Gastroesophageal sphincter (tissue), 4 donors: ENCODE data around the gene PLA2G3. TPM values are rescaled to one million over a fixed set of nuclear protein-coding genes. Genes with fewer than 3 reads are reported as not detected.
A peak's percentile ranks its signal among the peaks of the same experiment; 100 is the strongest.

Experiments used
- ATAC-seq: fragments of 150-250 bp; one replicate; pipeline ENCODE4 v1.9.1; 2016; ENCODE audit warnings: mild to moderate bottlenecking, moderate library complexity
- H3K27ac ChIP-seq, 4 donors: fragments of 200-600 bp; sonication (generic) in 3 of 4; 1 replicate in 3 of 4; 2 replicates in 1 of 4; pipeline ENCODE4 v1.5.1; 2016 to 2019
- H3K27me3 ChIP-seq: fragments of 200-600 bp; sonication (generic); one replicate; pipeline ENCODE4 v1.5.1; 2019
- H3K36me3 ChIP-seq, 2 donors: fragments of 200-600 bp; sonication (generic); one replicate each; pipeline ENCODE4 v1.5.1; 2019; ENCODE audit warnings: control low read depth in 1 of 2
- H3K4me1 ChIP-seq, 3 donors: fragments of 200-600 bp; sonication (generic); 1 replicate in 2 of 3; 2 replicates in 1 of 3; pipeline ENCODE4 v1.5.1; 2016 to 2019; ENCODE audit warnings: control low read depth in 2 of 3
- H3K4me3 ChIP-seq, 2 donors: fragments of 200-600 bp; sonication (generic); one replicate each; pipeline ENCODE4 v1.5.1; 2019; ENCODE audit warnings: mild to moderate bottlenecking in 1 of 2, moderate library complexity in 1 of 2
- H3K9me3 ChIP-seq, 3 donors: fragments of 200-600 bp; sonication (generic); one replicate each; pipeline ENCODE4 v1.5.1; 2017 to 2019; ENCODE audit warnings: control low read depth in 2 of 3
- EP300 ChIP-seq: sonication (generic); formaldehyde crosslinking; IDR thresholded peaks from one replicate; pipeline ENCODE4 v1.6.1; 2017; ENCODE audit warnings: antibody characterized with exemption, mild to moderate bottlenecking
- POLR2A ChIP-seq, 2 donors: fragments of 450-650 bp; IDR thresholded peaks; one replicate each; pipeline ENCODE4 v1.6.1; 2017; ENCODE audit warnings: antibody characterized with exemption in 2 of 2, mild to moderate bottlenecking in 2 of 2, moderate library complexity in 1 of 2
- POLR2AphosphoS5 ChIP-seq: sonication (generic); formaldehyde crosslinking; IDR thresholded peaks from one replicate; pipeline ENCODE4 v1.6.1; 2017; ENCODE audit warnings: antibody characterized with exemption
- WGBS, 2 donors: methylation state at CpG; one replicate each; pipeline ENCODE4 v1.1.5; 2018; ENCODE audit warnings: low coverage in 1 of 2; 5-methylcytosine and 5-hydroxymethylcytosine counted together
- total RNA-seq, 4 donors: library from RNA; depleted of rRNA; stranded (reverse); fragments of >200 nt; gene quantifications; one replicate each; pipeline ENCODE4 v1.1.0, GENCODE V29; 2016
- TF ChIP-seq, protein P1 (sequence below), 4 experiments: fragments of 200-600 bp in 2 of 4; fragments of 450-650 bp in 2 of 4; sonication (generic) in 1 of 4; IDR thresholded peaks; one replicate each; pipeline ENCODE4 v1.5.1; 2017 to 2019; ENCODE audit warnings: antibody characterized with exemption in 4 of 4, mild to moderate bottlenecking in 2 of 4, moderate library complexity in 2 of 4

The PLA2G3 gene
- total RNA-seq, 4 donors from 2014 or later, result 0.12 to 0.47 (median 0.22) TPM; not detected in 1

DNA sequence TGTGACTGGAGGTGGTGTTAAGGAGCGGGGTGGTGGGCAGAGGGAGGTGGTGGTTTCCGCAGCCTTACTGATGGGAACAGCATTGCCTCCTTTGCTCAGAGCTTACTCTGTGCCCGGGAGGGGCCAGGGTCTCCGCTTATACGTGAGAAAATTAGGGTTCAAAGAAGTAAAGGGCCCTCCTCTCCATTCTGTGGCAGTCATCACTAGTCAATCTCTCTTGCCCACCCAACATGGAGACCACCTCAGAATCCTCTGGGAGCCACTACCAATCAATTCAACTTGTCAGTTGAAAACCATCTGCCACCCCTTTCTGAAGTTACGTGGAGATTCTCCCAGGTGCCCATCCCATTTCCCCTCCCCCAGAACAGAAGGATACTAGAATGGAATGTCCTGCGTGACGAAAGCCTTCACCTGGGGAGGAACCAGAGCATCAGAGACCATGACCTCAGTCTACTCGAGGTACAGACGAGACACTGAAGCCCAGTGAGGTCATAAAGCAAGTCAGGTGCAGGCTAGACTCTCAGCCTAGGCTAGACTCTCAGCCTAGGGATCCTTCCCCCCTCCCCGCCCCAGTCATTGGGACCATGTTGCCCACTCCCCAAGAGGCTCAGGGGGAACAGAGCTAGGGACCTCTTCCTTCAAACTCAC is 34.9 kb downstream of the PLA2G3 start:
- H3K4me1 ChIP-seq, result peaks cover 5 to 73% (median 45%) of the 10 kb centered on the region in 3 donors
- peak overlapping the region; percentile 97 to 100 (median 99) for H3K27ac ChIP-seq
- ATAC-seq, result no peak
- TF ChIP-seq POLR2A (IDR thresholded peaks at IDR 0.05) (no peak), POLR2AphosphoS5 (peak; percentile 69)
- no CpG with 5 or more reads among the region's 11 CpGs for WGBS, 2 donors
- H3K9me3 ChIP-seq, result no peaks in the 10 kb centered on the region
- H3K36me3 ChIP-seq, result peaks cover 0 to 41% of the 10 kb centered on the region in 2 donors
- H3K27me3 ChIP-seq, result no peaks in the 10 kb centered on the region
- H3K4me3 ChIP-seq, result peak overlapping the region; percentile 92 to 96

DNA sequence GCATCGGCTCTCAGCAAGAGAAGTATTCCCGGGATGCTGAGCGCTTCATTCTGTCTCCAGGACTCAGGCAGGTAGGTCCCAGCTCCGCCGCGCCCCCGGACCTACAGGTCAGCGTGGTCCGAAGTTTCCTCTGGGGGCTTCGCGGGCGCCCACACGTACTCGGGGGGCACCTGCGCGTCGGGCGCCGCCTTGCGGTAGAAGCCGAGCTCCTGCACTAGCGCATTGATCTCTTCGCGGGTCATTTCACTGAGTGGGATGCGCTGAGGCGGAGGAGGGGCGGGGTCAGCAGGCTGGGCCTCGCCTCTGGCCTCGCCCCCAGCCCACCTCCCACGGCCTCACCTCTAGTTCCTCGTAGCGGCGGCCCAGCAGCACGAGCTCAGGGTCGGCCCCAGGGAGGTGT is 35.4 kb downstream of the PLA2G3 start:
- ATAC-seq, result no peak
- 38% methylated on average over 12 of the region's 35 CpGs; no CpG with 5 or more reads in 1 of the 2 donors for WGBS, 2 donors
- peak overlapping the region; percentile 92 to 96 for H3K4me3 ChIP-seq

DNA sequence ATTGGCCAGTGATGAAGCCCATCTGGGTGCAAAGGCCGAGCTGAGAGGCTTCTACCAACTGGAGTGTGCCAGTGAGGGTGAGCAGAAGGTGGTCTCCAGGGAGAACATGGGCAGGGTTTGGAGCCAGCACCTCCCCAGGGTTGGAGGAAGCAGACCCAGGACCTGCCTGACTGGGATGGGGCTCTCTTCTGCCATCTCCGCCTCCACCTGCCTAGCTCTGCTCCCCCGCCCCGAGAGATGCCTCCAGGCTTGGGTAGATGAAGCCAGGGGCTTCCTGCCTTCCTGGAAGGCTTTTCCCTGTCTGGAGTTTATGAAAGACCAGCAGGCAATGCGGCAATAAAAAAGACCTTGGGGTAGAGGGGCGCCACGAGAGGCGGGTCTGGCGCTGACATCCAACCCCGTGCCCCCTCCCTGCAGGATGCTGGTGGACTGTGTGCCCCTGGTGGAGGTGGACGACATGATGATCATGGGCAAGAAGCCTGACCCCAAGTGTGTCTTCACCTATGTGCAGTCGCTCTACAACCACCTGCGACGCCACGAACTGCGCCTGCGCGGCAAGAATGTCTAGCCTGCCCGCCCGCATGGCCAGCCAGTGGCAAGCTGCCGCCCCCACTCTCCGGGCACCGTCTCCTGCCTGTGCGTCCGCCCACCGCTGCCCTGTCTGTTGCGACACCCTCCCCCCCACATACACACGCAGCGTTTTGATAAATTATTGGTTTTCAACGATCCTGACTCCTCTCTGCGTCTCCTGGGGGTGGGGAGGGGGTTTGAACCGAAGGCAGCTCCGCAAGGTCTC is 36.2 kb downstream of the PLA2G3 start:
- TF ChIP-seq POLR2AphosphoS5 (peak; percentile 94), EP300 (no peak), POLR2A (IDR thresholded peaks at IDR 0.05) (peak; percentile 51 to 62)
- TF ChIP-seq, protein P1, sequence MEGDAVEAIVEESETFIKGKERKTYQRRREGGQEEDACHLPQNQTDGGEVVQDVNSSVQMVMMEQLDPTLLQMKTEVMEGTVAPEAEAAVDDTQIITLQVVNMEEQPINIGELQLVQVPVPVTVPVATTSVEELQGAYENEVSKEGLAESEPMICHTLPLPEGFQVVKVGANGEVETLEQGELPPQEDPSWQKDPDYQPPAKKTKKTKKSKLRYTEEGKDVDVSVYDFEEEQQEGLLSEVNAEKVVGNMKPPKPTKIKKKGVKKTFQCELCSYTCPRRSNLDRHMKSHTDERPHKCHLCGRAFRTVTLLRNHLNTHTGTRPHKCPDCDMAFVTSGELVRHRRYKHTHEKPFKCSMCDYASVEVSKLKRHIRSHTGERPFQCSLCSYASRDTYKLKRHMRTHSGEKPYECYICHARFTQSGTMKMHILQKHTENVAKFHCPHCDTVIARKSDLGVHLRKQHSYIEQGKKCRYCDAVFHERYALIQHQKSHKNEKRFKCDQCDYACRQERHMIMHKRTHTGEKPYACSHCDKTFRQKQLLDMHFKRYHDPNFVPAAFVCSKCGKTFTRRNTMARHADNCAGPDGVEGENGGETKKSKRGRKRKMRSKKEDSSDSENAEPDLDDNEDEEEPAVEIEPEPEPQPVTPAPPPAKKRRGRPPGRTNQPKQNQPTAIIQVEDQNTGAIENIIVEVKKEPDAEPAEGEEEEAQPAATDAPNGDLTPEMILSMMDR (IDR thresholded peaks at IDR 0.05), result peak in 2 of 4 experiments; percentile 31 to 33
- Histone ChIP-seq H3K9me3 (no peaks in the 10 kb centered on the region), H3K4me3 (peak overlapping the region; percentile 92 to 96), H3K27me3 (no peaks in the 10 kb centered on the region), H3K27ac (peak overlapping the region; percentile 97 to 100 (median 99)), H3K4me1 (peaks cover 11 to 86% (median 51%) of the 10 kb centered on the region in 3 donors), H3K36me3 (peaks cover 0 to 54% of the 10 kb centered on the region in 2 donors)
- WGBS, 2 donors, result no CpG with 5 or more reads among the region's 33 CpGs
- ATAC-seq, result peak; percentile 3

More for the DNA sequence above, 35.4 kb downstream of the PLA2G3 start:
- TF ChIP-seq EP300, result no peak
- TF ChIP-seq POLR2AphosphoS5, result peak; percentile 79
- TF ChIP-seq POLR2A (IDR thresholded peaks at IDR 0.05), result peak; percentile 27 to 60
- TF ChIP-seq, protein P1 (IDR thresholded peaks at IDR 0.05), result peak in 3 of 4 experiments; percentile 73 to 77 (median 74)
- no peaks in the 10 kb centered on the region for H3K27me3 ChIP-seq
- H3K4me1 ChIP-seq, result peaks cover 8 to 78% (median 45%) of the 10 kb centered on the region in 3 donors
- H3K9me3 ChIP-seq, result no peaks in the 10 kb centered on the region
- H3K36me3 ChIP-seq, result peaks cover 0 to 46% of the 10 kb centered on the region in 2 donors
- H3K27ac ChIP-seq, result peak overlapping the region; percentile 97 to 100 (median 99)

DNA sequence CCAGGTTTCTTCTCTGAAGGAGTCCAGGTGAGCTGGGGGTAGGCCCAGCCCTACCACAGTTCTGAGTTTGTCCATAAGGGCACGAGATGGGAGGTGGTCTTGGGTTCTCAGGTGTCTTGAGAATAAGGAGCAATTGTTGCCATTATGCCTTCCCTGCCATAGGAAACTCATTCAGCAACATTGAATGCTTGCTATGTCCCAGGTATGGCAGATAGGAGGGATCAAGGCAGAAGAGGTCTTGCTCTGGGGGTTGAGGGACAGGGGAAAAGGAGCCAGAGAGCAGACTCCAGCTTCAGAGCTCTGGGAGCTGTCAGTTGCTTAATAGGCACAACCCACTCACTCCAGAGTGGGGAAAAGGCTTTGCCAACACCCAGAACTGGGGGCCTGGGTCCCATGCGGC is 37.2 kb downstream of the PLA2G3 start:
- Histone ChIP-seq H3K4me1 (peaks cover 13 to 91% (median 57%) of the 10 kb centered on the region in 3 donors), H3K9me3 (no peaks in the 10 kb centered on the region), H3K4me3 (no peak overlapping the region), H3K27me3 (no peaks in the 10 kb centered on the region), H3K27ac (peak overlapping the region; percentile 97 to 100 (median 99)), H3K36me3 (peaks cover 0 to 63% of the 10 kb centered on the region in 2 donors)
- ATAC-seq, result no peak
- TF ChIP-seq, protein P1 (IDR thresholded peaks at IDR 0.05), result peak in 1 of 4 experiments; percentile 12
- TF ChIP-seq POLR2AphosphoS5, result no peak
- TF ChIP-seq POLR2A (IDR thresholded peaks at IDR 0.05), result no peak
- 40% methylated on average over 2 of the region's 2 CpGs; no CpG with 5 or more reads in 1 of the 2 donors for WGBS, 2 donors

DNA sequence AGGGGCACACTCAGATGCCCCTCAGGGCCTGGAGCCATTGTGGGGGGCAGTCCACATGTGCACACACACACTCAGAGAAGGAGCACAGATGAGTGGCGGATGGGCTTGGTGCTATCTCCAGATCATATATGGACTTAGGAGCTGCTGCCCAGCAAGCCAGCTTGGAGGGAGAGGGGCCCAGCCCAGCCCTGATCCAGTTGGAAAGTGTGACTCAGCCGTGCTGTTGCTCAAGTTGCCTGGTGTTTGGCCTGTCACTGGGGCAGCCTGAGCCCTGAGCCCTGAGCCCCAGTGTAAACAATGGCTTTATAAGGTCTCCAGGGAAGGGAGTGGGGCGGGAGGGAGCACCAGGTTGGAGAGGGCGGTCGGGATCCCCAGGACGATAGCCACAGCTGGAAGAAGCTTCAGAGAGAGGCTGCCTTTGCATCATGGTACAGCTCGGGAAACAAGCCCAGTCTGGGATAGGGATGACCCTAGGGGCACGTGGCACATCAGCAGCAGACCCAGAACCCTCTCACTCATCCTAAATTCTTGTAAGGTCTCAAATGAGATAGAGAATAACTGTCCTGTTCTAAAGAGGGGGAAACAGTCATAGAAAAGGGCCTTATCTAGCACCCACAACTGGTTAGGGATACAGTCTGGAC is 37.7 kb downstream of the PLA2G3 start:
- no peak for TF ChIP-seq EP300
- peak in 1 of 2 donors; percentile 0 for TF ChIP-seq POLR2A (IDR thresholded peaks at IDR 0.05)
- TF ChIP-seq, protein P1 (IDR thresholded peaks at IDR 0.05), result no peak
- TF ChIP-seq POLR2AphosphoS5, result peak; percentile 98
- peaks cover 13 to 92% (median 58%) of the 10 kb centered on the region in 3 donors for H3K4me1 ChIP-seq
- peaks cover 0 to 69% of the 10 kb centered on the region in 2 donors for H3K36me3 ChIP-seq
- no peaks in the 10 kb centered on the region for H3K27me3 ChIP-seq
- peak overlapping the region; percentile 97 to 100 (median 99) for H3K27ac ChIP-seq
- ATAC-seq, result peak; percentile 81
- 19 to 24% methylated on average over 2 to 5 of the region's 8 CpGs for WGBS, 2 donors
- H3K9me3 ChIP-seq, result no peaks in the 10 kb centered on the region
- no peak overlapping the region for H3K4me3 ChIP-seq
